BJ (cell line): ENCODE measurements around the gene KCTD16. TPM values are rescaled to one million over a fixed set of nuclear protein-coding genes. Genes with fewer than 3 reads are reported as not detected.

Experiments
- CTCF ChIA-PET: fragments of 350-600 bp; formaldehyde crosslinking; extraction: SDS; loops from one replicate; lab custom pipeline; 2021; ENCODE audit warnings: antibody characterized with exemption, inconsistent platforms; lab: Yijun Ruan, JAX
- POLR2A ChIA-PET: fragments of 300-600 bp; sonication (Branson Sonifier 250); formaldehyde crosslinking; extraction: SDS; loops from one replicate; lab custom pipeline; 2021; ENCODE audit warnings: antibody characterized with exemption; lab: Charles Lee
- DNase-seq: peaks from one replicate; pipeline ENCODE4 v3.0.0-alpha.2; 2011; ENCODE audit warnings: low read depth
- H3K27me3 ChIP-seq: 2 replicates; pipeline ENCODE4 v1.6.0; 2011; ENCODE audit warnings: low read length; ENCODE audit not compliant: control insufficient read depth, insufficient read depth
- H3K36me3 ChIP-seq: 2 replicates; pipeline ENCODE4 v1.5.1; 2011; ENCODE audit warnings: low read length; ENCODE audit not compliant: control insufficient read depth, insufficient read depth
- H3K4me3 ChIP-seq: 2 replicates; pipeline ENCODE4 v1.5.1; 2011; ENCODE audit warnings: low read depth, mild to moderate bottlenecking, control low read depth, low read length
- CTCF ChIP-seq: IDR thresholded peaks from 2 replicates; pipeline ENCODE4 v1.5.1; 2011; ENCODE audit warnings: low read depth, mild to moderate bottlenecking, control low read depth, inconsistent platforms, low read length, moderate library complexity; ENCODE audit not compliant: insufficient read depth
- polyA plus RNA-seq: library from polyadenylated mRNA; depleted of rRNA; stranded (reverse); fragments of >200 nt; gene quantifications from 2 replicates; pipeline ENCODE4 v1.2.3, GENCODE V29; 2011

The KCTD16 gene
- polyA plus RNA-seq, 1 experiment = 1.7 TPM

GRCh38 chr5:144331361-144331760 is 160.7 kb downstream of the KCTD16 start:
- TF ChIP-seq CTCF = no peak
- H3K4me3 ChIP-seq = no peak overlapping the region
- H3K36me3 ChIP-seq = no peaks in the 10 kb centered on the region
- POLR2A ChIA-PET = no interaction called here
- no peak for DNase-seq
- H3K27me3 ChIP-seq = no peaks in the 10 kb centered on the region
- CTCF ChIA-PET = no interaction called here

- TF ChIP-seq CTCF = 0 out of 2 replicates have a peak, but pooled peaks have one; percentile 19
- no peaks in the 10 kb centered on the region for H3K27me3 ChIP-seq
- no peak overlapping the region for H3K4me3 ChIP-seq
- DNase-seq = no peak
- POLR2A ChIA-PET = no interaction called here
- CTCF ChIA-PET = no interaction called here
- H3K36me3 ChIP-seq = no peaks in the 10 kb centered on the region
Measured at GRCh38 chr5:144332265-144332664, 161.6 kb downstream of the KCTD16 start.

GRCh38 chr5:144333336-144333920 is 162.8 kb downstream of the KCTD16 start:
- no peak for DNase-seq
- POLR2A ChIA-PET = interaction anchor here (0.6 kb wide), 1 partner anchor 866 kb away, joined by 3 read pairs; no protein-coding TSS in a partner anchor
- Histone ChIP-seq H3K27me3 (no peaks in the 10 kb centered on the region), H3K4me3 (no peak overlapping the region), H3K36me3 (no peaks in the 10 kb centered on the region)
- CTCF ChIA-PET = interaction anchor here (0.7 kb wide), 1 partner anchor 15 kb away, joined by 3 read pairs; no protein-coding TSS in a partner anchor
- TF ChIP-seq CTCF = no peak

GRCh38 chr5:144335561-144335960 is 164.9 kb downstream of the KCTD16 start:
- Histone ChIP-seq H3K4me3 (no peak overlapping the region), H3K27me3 (no peaks in the 10 kb centered on the region), H3K36me3 (no peaks in the 10 kb centered on the region)
- DNase-seq = no peak
- no peak for TF ChIP-seq CTCF
- CTCF ChIA-PET = interaction anchor here (0.6 kb wide), 1 partner anchor 1488 kb away, joined by 3 read pairs; no protein-coding TSS in a partner anchor
- POLR2A ChIA-PET = no interaction called here

- Histone ChIP-seq H3K27me3 (no peaks in the 10 kb centered on the region), H3K36me3 (no peaks in the 10 kb centered on the region), H3K4me3 (no peak overlapping the region)
- POLR2A ChIA-PET = no interaction called here
- no peak for DNase-seq
- TF ChIP-seq CTCF = no peak
- CTCF ChIA-PET = interaction anchor here (0.6 kb wide), 1 partner anchor 1487 kb away, joined by 3 read pairs; no protein-coding TSS in a partner anchor
Measured at GRCh38 chr5:144336191-144336961, 165.7 kb downstream of the KCTD16 start.
